Stimulated activated CD8-positive, alpha-beta memory T cell treated with anti-CD3 and anti-CD28 coated beads, Interleukin-4, amount 100 ng/mL, for 24 hours (primary cell): ENCODE results near the gene CYBA.
"Not testable (repeated sequence)": the region's sequence is repeated elsewhere in the genome, so short reads cannot be mapped to it uniquely, and the experiment has no call there.

Source experiments
- DNase-seq: peaks from one replicate; pipeline ENCODE4 v3.0.0-alpha.2; 2020; ENCODE audit warnings: low read depth

The CYBA gene

GRCh38 chr16:88610909-88611812, 39.7 kb downstream of the CYBA start:
- no peak for DNase-seq

- no peak for DNase-seq
These were observed 40.8 kb downstream of the CYBA start for GRCh38 chr16:88610080-88610479.

GRCh38 chr16:88609426-88609825, 41.4 kb downstream of the CYBA start:
- DNase-seq, result not testable (repeated sequence)

- no peak for DNase-seq
These were observed 42.8 kb downstream of the CYBA start for GRCh38 chr16:88608076-88608475.

GRCh38 chr16:88606148-88606757, 44.6 kb downstream of the CYBA start:
- DNase-seq, result no peak

- no peak for DNase-seq
These were observed 45.4 kb downstream of the CYBA start for GRCh38 chr16:88605186-88606147.

- no peak for DNase-seq
These were observed 48.8 kb downstream of the CYBA start for GRCh38 chr16:88602091-88602490.

GRCh38 chr16:88601313-88602036, 49.4 kb downstream of the CYBA start:
- DNase-seq, result no peak

GRCh38 chr16:88600539-88600896, 50.3 kb downstream of the CYBA start:
- DNase-seq, result no peak

GRCh38 chr16:88599825-88600538, 50.9 kb downstream of the CYBA start:
- no peak for DNase-seq

- no peak for DNase-seq
These were observed 51.6 kb downstream of the CYBA start for GRCh38 chr16:88599092-88599733.

- no peak for DNase-seq
These were observed 52.9 kb downstream of the CYBA start for GRCh38 chr16:88597856-88598491.

GRCh38 chr16:88596483-88596882, 54.4 kb downstream of the CYBA start:
- DNase-seq, result no peak

- no peak for DNase-seq
These were observed 54.9 kb downstream of the CYBA start for GRCh38 chr16:88595921-88596320.

GRCh38 chr16:88595101-88595500, 55.8 kb downstream of the CYBA start:
- no peak for DNase-seq

- no peak for DNase-seq
These were observed 56.9 kb downstream of the CYBA start for GRCh38 chr16:88593910-88594309.

- no peak for DNase-seq
These were observed 57.4 kb downstream of the CYBA start for GRCh38 chr16:88593489-88593888.
